Endodermal cell (in vitro differentiated cells): Measurements from ENCODE around the gene COL4A2. TPM values are rescaled to one million over a fixed set of nuclear protein-coding genes. Genes with fewer than 3 reads are reported as not detected.
"Not testable (repeated sequence)": the region's sequence is repeated elsewhere in the genome, so short reads cannot be mapped to it uniquely, and the experiment has no call there.

Source experiments
- DNase-seq: peaks from one replicate; pipeline ENCODE4 v3.0.0-alpha.2; 2017
- H3K27ac ChIP-seq: 2 replicates; pipeline ENCODE4 v1.5.1; 2013; ENCODE audit warnings: mild to moderate bottlenecking, low read depth, low read length, moderate library complexity
- H3K27me3 ChIP-seq: 2 replicates; pipeline ENCODE4 v1.6.1; 2013; ENCODE audit warnings: mild to moderate bottlenecking, low read length, moderate library complexity; ENCODE audit not compliant: insufficient read depth, control insufficient read depth, poor library complexity, severe bottlenecking
- H3K36me3 ChIP-seq: 2 replicates; pipeline ENCODE4 v1.7.0; 2013; ENCODE audit warnings: mild to moderate bottlenecking, low read length, moderate library complexity; ENCODE audit not compliant: control insufficient read depth, insufficient read depth
- H3K4me1 ChIP-seq: one replicate; pipeline ENCODE4 v1.7.0; 2013; ENCODE audit warnings: low read length; ENCODE audit not compliant: control insufficient read depth, insufficient read depth
- H3K4me3 ChIP-seq: 2 replicates; pipeline ENCODE4 v1.5.1; 2013; ENCODE audit warnings: mild to moderate bottlenecking, low read length, moderate library complexity
- H3K9ac ChIP-seq: 2 replicates; pipeline ENCODE4 v1.6.1; 2013; ENCODE audit warnings: mild to moderate bottlenecking, low read length, moderate library complexity; ENCODE audit not compliant: poor library complexity, severe bottlenecking; ENCODE audit errors: extremely low read depth
- H3K9me3 ChIP-seq: 2 replicates; pipeline ENCODE4 v1.6.1; 2013; ENCODE audit warnings: mild to moderate bottlenecking, low read length, moderate library complexity; ENCODE audit not compliant: control insufficient read depth
- H3K27ac Mint-ChIP-seq: 2 replicates; pipeline ENCODE4 v1.8.0; 2020; ENCODE audit warnings: mixed read lengths
- H3K27me3 Mint-ChIP-seq: 2 replicates; pipeline ENCODE4 v1.8.0; 2021; ENCODE audit warnings: mild to moderate bottlenecking, mixed read lengths; ENCODE audit not compliant: insufficient read depth
- H3K36me3 Mint-ChIP-seq: 2 replicates; pipeline ENCODE4 v1.8.0; 2020; ENCODE audit warnings: low read depth, mixed read lengths
- H3K4me1 Mint-ChIP-seq: 2 replicates; pipeline ENCODE4 v1.8.0; 2020; ENCODE audit warnings: mixed read lengths
- H3K4me3 Mint-ChIP-seq: 2 replicates; pipeline ENCODE4 v1.8.0; 2020; ENCODE audit warnings: mild to moderate bottlenecking, moderate library complexity, mixed read lengths
- H3K9me3 Mint-ChIP-seq: 2 replicates; pipeline ENCODE4 v1.8.0; 2020; ENCODE audit warnings: mild to moderate bottlenecking, mixed read lengths
- CTCF ChIP-seq: fragments of 200-600 bp; sonication (generic); conservative IDR thresholded peaks from 2 replicates; pipeline ENCODE4 v1.5.0; 2021; ENCODE audit warnings: antibody characterized with exemption, mild to moderate bottlenecking
- WGBS, 2 experiments: methylation state at CpG; one replicate each; pipeline versions ENCODE4 v1.1.5 to v1.1.7; 2013; ENCODE audit warnings: missing lambda C conversion rate in 2 of 2, mixed read lengths in 1 of 2; ENCODE audit not compliant: insufficient coverage in 1 of 2, insufficient read length in 1 of 2; 5-methylcytosine and 5-hydroxymethylcytosine counted together
- total RNA-seq, 2 donors: library from RNA; stranded (reverse); fragmentation: NEBNext Ultra II Directional in 1 of 2; extraction: Animal tissue kit (Norgen Biotek cat#: 25700) in 1 of 2; gene quantifications; 2 replicates in 1 of 2; 3 replicates in 1 of 2; pipeline ENCODE4 v1.2.1, GENCODE V29; 2021

COL4A2 gene
- total RNA-seq, 2 donors from 2014 or later, result 388 to 398 TPM

GRCh38 chr13:110392510-110393240, 85.6 kb downstream of the COL4A2 start:
- Histone ChIP-seq H3K4me1 (no peaks in the 10 kb centered on the region), H3K4me3 (no peak overlapping the region), H3K27ac (no peak overlapping the region), H3K36me3 (peaks cover 82% of the 10 kb centered on the region), H3K27me3 (no peaks in the 10 kb centered on the region), H3K9ac (no peak overlapping the region), H3K9me3 (peaks cover 31% of the 10 kb centered on the region)
- 87 to 91% methylated on average over 7 of the region's 7 CpGs for WGBS, 2 experiments
- Mint-ChIP-seq H3K27me3 (no peaks in the 10 kb centered on the region), H3K36me3 (peaks cover 80% of the 10 kb centered on the region), H3K27ac (peak overlapping the region; percentile 71), H3K9me3 (peaks cover 13% of the 10 kb centered on the region), H3K4me3 (no peak overlapping the region), H3K4me1 (peaks cover 21% of the 10 kb centered on the region)
- no peak for TF ChIP-seq CTCF
- no peak for DNase-seq

GRCh38 chr13:110393761-110394160, 86.7 kb downstream of the COL4A2 start:
- Histone ChIP-seq H3K4me3 (no peak overlapping the region), H3K9ac (no peak overlapping the region), H3K9me3 (peaks cover 30% of the 10 kb centered on the region), H3K36me3 (peaks cover 79% of the 10 kb centered on the region), H3K27me3 (no peaks in the 10 kb centered on the region), H3K27ac (no peak overlapping the region), H3K4me1 (no peaks in the 10 kb centered on the region)
- no peak for TF ChIP-seq CTCF
- peaks cover 73% of the 10 kb centered on the region for H3K36me3 Mint-ChIP-seq
- no peaks in the 10 kb centered on the region for H3K27me3 Mint-ChIP-seq
- no peak for DNase-seq
- no peak overlapping the region for H3K4me3 Mint-ChIP-seq
- H3K27ac Mint-ChIP-seq, result no peak overlapping the region
- H3K9me3 Mint-ChIP-seq, result peaks cover 10% of the 10 kb centered on the region
- H3K4me1 Mint-ChIP-seq, result peaks cover 17% of the 10 kb centered on the region
- WGBS, 2 experiments, result 95 to 97% methylated on average over 4 of the region's 4 CpGs

DNA sequence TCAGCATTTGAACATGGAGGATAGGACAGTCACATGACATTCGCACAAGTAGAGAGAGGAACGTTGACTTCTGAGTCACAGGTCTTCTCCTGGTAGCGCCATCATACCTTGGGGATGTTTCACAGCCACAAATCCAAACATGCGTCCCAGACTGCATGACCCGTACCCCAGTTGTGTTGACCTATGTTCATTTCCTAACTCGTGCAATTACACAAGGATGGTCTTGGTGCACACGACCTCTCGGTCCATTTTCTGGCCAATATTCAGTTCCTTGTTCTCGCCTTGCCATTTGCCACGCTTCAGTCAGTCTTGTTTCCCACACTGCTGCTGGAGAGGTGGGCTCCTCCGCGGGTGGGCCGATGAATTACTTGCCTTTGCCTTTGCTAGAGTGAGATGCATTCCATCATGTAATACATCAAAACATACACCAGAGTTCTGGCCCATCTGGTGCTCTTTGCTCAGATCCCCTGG, 87.3 kb downstream of the COL4A2 start:
- WGBS, 2 experiments, result 96 to 97% methylated on average over 10 to 13 of the region's 13 CpGs
- no peak for TF ChIP-seq CTCF
- H3K9me3 ChIP-seq, result peaks cover 24% of the 10 kb centered on the region
- H3K4me1 ChIP-seq, result no peaks in the 10 kb centered on the region
- Mint-ChIP-seq H3K27me3 (no peaks in the 10 kb centered on the region), H3K4me3 (no peak overlapping the region), H3K27ac (no peak overlapping the region), H3K36me3 (peaks cover 66% of the 10 kb centered on the region), H3K9me3 (peaks cover 3% of the 10 kb centered on the region), H3K4me1 (peaks cover 23% of the 10 kb centered on the region)
- no peak overlapping the region for H3K27ac ChIP-seq
- H3K9ac ChIP-seq, result no peak overlapping the region
- H3K36me3 ChIP-seq, result peaks cover 73% of the 10 kb centered on the region
- no peak overlapping the region for H3K4me3 ChIP-seq
- no peaks in the 10 kb centered on the region for H3K27me3 ChIP-seq
- no peak for DNase-seq

- Histone ChIP-seq H3K36me3 (peaks cover 61% of the 10 kb centered on the region), H3K9me3 (peaks cover 12% of the 10 kb centered on the region)
- Mint-ChIP-seq H3K4me1 (peaks cover 32% of the 10 kb centered on the region), H3K36me3 (peaks cover 54% of the 10 kb centered on the region)
- not testable (repeated sequence) for H3K27me3 ChIP-seq, H3K4me3 Mint-ChIP-seq, H3K9me3 Mint-ChIP-seq, H3K27me3 Mint-ChIP-seq, H3K27ac ChIP-seq, H3K4me3 ChIP-seq, H3K27ac Mint-ChIP-seq, DNase-seq, H3K4me1 ChIP-seq, H3K9ac ChIP-seq
- 89 to 97% methylated on average over 11 to 14 of the region's 14 CpGs for WGBS, 2 experiments
Observed at GRCh38 chr13:110395616-110396015, 88.5 kb downstream of the COL4A2 start.
